Measurements from ENCODE around the gene EIF4E. TPM values are rescaled to one million over a fixed set of nuclear protein-coding genes. Genes with fewer than 3 reads are reported as not detected.
"Not testable (repeated sequence)": the region's sequence is repeated elsewhere in the genome, so short reads cannot be mapped to it uniquely, and the experiment has no call there.

The EIF4E gene
- polyA plus RNA-seq, 1 experiment, result 94.7 TPM

GRCh38 chr4:98833384-98833783, 95.5 kb downstream of the EIF4E start:
- Histone ChIP-seq H3K27me3 (ENCODE audit: control insufficient read depth, insufficient read depth, low read length) (no peaks in the 10 kb centered on the region), H3K27ac (ENCODE audit: low read depth, low read length) (no peak overlapping the region), H3K9me3 (ENCODE audit: control insufficient read depth, insufficient read depth, low read length) (no peaks in the 10 kb centered on the region), H3K4me3 (ENCODE audit: low read depth, low read length) (no peak overlapping the region)
- no peak for DNase-seq (ENCODE audit: low read depth, low spot score)
- POLR2A ChIA-PET, result no interaction called here
- CTCF ChIA-PET, result no interaction called here
- TF ChIP-seq, protein P1, sequence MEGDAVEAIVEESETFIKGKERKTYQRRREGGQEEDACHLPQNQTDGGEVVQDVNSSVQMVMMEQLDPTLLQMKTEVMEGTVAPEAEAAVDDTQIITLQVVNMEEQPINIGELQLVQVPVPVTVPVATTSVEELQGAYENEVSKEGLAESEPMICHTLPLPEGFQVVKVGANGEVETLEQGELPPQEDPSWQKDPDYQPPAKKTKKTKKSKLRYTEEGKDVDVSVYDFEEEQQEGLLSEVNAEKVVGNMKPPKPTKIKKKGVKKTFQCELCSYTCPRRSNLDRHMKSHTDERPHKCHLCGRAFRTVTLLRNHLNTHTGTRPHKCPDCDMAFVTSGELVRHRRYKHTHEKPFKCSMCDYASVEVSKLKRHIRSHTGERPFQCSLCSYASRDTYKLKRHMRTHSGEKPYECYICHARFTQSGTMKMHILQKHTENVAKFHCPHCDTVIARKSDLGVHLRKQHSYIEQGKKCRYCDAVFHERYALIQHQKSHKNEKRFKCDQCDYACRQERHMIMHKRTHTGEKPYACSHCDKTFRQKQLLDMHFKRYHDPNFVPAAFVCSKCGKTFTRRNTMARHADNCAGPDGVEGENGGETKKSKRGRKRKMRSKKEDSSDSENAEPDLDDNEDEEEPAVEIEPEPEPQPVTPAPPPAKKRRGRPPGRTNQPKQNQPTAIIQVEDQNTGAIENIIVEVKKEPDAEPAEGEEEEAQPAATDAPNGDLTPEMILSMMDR (IDR thresholded peaks at IDR 0.05; ENCODE audit: low read depth, low read length), result no peak

DNA sequence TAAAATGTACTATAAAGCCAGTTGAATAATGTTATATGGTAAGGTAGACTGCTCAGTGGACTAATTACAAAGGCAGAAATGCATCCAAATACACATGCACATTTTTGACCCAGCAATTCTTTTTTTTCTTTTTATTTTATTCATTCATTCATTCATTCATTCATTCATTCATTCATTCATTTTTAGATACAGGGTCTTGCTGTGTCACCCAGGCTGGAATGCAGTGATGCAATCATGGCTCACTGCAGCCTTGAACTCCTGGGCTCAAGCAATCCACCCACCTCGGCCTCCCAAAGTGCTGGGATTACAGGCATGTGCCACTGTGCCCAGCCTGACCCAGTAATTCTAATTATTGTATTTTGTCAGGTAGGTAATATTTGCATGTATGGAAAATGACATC, 97.9 kb downstream of the EIF4E start:
- DNase-seq (ENCODE audit: low read depth, low spot score); H3K27me3 ChIP-seq (ENCODE audit: control insufficient read depth, insufficient read depth, low read length); H3K4me3 ChIP-seq (ENCODE audit: low read depth, low read length); H3K27ac ChIP-seq (ENCODE audit: low read depth, low read length); CTCF ChIA-PET; POLR2A ChIA-PET; H3K9me3 ChIP-seq (ENCODE audit: control insufficient read depth, insufficient read depth, low read length): not testable (repeated sequence)

Small RNAs within 50 kb of the gene (small RNA-seq; reads per million reads assigned to genes)
- not detected for gene RNU7-149P (ENCODE audit: insufficient read length, low read depth)
- gene TBCAP3 (ENCODE audit: insufficient read length, low read depth), result not detected

Other genes starting within 250 kb of the EIF4E start
- 58.4 and 74.0 TPM in 2 replicates for gene METAP1, start 66.6 kb upstream of the EIF4E start, polyA plus RNA-seq (2011; rRNA removed)
- gene ADH5, start 159.7 kb upstream of the EIF4E start, polyA plus RNA-seq (2011; rRNA removed), result 349 and 437 TPM in 2 replicates
- not detected in 2 replicates for gene ADH4, start 215.2 kb upstream of the EIF4E start, polyA plus RNA-seq (2011; rRNA removed)

Measured in AG04450 (cell line).